CD4-positive, alpha-beta T cell treated with Interleukin-12 subunit alpha and Interleukin-12 subunit beta, for 1 hour (primary cell): ENCODE data around the gene MYH1.
"Not testable (repeated sequence)": the region's sequence is repeated elsewhere in the genome, so short reads cannot be mapped to it uniquely, and the experiment has no call there.

Experiments used
- DNase-seq: peaks from one replicate; pipeline ENCODE4 v3.0.0-alpha.2; 2020

MYH1 gene

GRCh38 chr17:10518271-10519037, at the start of gene MYH1:
TSS of gene MYH1 (minus strand) at chr17:10518542. CDS start at chr17:10516642, 1,900 bp downstream.
- DNase-seq, result no peak

- no peak for DNase-seq
Measured at GRCh38 chr17:10563991-10564660, 45.8 kb upstream of the MYH1 start.

- DNase-seq, result no peak
Measured at GRCh38 chr17:10558049-10558448, 39.7 kb upstream of the MYH1 start.

- no peak for DNase-seq
Measured at GRCh38 chr17:10557422-10557821, 39.1 kb upstream of the MYH1 start.

GRCh38 chr17:10556301-10557005, 38.1 kb upstream of the MYH1 start:
- DNase-seq, result no peak

- DNase-seq, result no peak
Measured at GRCh38 chr17:10550014-10550413, 31.7 kb upstream of the MYH1 start.

- DNase-seq, result no peak
Measured at GRCh38 chr17:10549096-10549842, 30.9 kb upstream of the MYH1 start, which contains the start of gene MYH2. TSS of gene MYH2 (minus strand) at chr17:10549658. CDS start at chr17:10547920, 1,738 bp downstream.

GRCh38 chr17:10547351-10547750, 29.0 kb upstream of the MYH1 start:
- DNase-seq, result no peak

- not testable (repeated sequence) for DNase-seq
Measured at GRCh38 chr17:10543486-10543885, 25.1 kb upstream of the MYH1 start.

GRCh38 chr17:10541179-10541578, 22.8 kb upstream of the MYH1 start:
- DNase-seq, result not testable (repeated sequence)

- DNase-seq, result no peak
Measured at GRCh38 chr17:10532026-10532425, 13.7 kb upstream of the MYH1 start.

- DNase-seq, result no peak
Measured at GRCh38 chr17:10527419-10527818, 9.1 kb upstream of the MYH1 start.

GRCh38 chr17:10526517-10526916, 8.2 kb upstream of the MYH1 start:
- DNase-seq, result no peak

- no peak for DNase-seq
Measured at GRCh38 chr17:10523064-10523463, 4.7 kb upstream of the MYH1 start.

- DNase-seq, result no peak
Measured at GRCh38 chr17:10521949-10522348, 3.6 kb upstream of the MYH1 start.

GRCh38 chr17:10516638-10517037, 1.7 kb downstream of the MYH1 start:
- DNase-seq, result no peak

- no peak for DNase-seq
Measured at GRCh38 chr17:10516065-10516464, 2.3 kb downstream of the MYH1 start.

GRCh38 chr17:10513299-10514067, 4.9 kb downstream of the MYH1 start:
- no peak for DNase-seq

GRCh38 chr17:10512856-10513255, 5.5 kb downstream of the MYH1 start:
- DNase-seq, result no peak

GRCh38 chr17:10499950-10500349, 18.4 kb downstream of the MYH1 start:
- DNase-seq, result no peak

- no peak for DNase-seq
Measured at GRCh38 chr17:10492004-10492403, 26.3 kb downstream of the MYH1 start.

GRCh38 chr17:10482252-10482651, 36.1 kb downstream of the MYH1 start:
- DNase-seq, result no peak
